Pulmonary artery endothelial cell (primary cell): ENCODE data around the gene GDF11. TPM values are rescaled to one million over a fixed set of nuclear protein-coding genes. Genes with fewer than 3 reads are reported as not detected.

Experiments
- DNase-seq: peaks from one replicate; pipeline ENCODE4 v3.0.0-alpha.2; 2011; ENCODE audit warnings: low read depth, low spot score
- total RNA-seq: library from RNA; depleted of rRNA; stranded (reverse); fragments of >200 nt; gene quantifications from 2 replicates; pipeline ENCODE4 v1.2.3, GENCODE V29; 2014

GDF11 gene
- total RNA-seq, 1 donor from 2014 or later = 3.6 TPM

DNA sequence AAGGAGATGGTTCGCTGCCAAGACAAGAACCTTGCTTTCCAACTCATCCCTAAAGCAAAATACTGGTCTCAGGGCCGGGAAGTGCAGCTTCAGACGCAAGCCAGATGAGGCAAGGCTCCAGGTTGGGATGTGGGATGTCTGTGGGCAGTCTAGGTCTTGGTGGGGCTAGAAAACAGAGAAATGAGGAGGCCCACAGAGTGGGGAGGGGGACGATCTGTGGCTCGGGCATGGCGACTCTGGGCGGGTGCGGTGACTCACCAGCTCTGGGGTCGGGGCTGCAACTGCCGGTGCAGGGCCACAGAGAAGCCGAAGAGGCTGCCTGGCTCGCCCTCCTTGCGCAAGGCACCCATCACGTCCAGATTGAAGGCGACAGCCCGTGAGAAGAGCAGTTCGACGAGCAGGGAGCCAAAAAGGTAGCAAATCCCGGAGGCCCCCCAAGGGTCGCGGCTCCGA lies 35.7 kb upstream of the GDF11 start:
- no peak for DNase-seq

GRCh38 chr12:55707841-55708694 lies 34.9 kb upstream of the GDF11 start, which contains the start of gene ITGA7:
Gene ITGA7, minus strand, starts transcription at chr12:55707904. Its CDS starts 222 bp downstream, at chr12:55707682.
- no peak for DNase-seq

- DNase-seq = no peak
Measured at GRCh38 chr12:55708695-55709233, 34.2 kb upstream of the GDF11 start.

DNA sequence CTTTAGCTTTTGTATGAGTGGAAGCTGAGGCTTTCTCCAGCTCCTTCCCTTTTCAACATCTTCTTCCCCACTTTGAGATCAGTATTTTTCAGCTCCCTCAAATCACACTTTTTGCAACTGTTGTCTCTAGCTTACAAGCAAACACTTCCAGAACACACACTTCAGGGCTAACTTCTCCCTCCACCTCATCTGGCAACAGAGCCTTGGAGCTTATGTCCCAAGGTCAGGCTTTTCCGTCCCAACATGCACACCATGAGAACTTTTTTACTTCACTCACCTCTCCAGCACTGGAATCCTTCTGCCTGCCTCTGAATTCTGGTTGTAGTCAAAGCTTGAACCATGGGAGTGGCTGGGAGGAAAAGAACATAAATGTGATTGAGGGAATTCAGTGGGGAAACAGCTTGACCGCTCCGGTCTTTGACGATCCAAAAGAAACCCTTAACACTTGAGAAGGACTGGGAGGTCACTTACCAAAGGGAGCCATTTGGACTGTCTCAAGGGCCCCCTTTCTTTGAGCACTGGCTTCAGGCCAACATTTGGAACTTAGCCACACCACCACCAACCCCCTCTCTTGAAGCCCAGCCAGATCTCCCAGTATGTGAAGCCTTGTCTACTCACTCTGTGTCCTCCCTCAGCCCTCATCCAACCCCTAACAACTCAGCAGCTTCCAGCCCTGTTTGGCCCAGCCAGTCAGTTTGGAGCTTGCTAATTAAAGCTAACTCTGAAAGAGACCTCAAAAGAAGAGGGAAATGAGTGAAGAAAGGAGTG lies 31.0 kb upstream of the GDF11 start:
- no peak for DNase-seq

- no peak for DNase-seq
Measured at GRCh38 chr12:55712700-55713415, 30.1 kb upstream of the GDF11 start.

GRCh38 chr12:55713721-55714120 lies 29.2 kb upstream of the GDF11 start:
- DNase-seq = no peak

GRCh38 chr12:55715169-55715764 lies 27.7 kb upstream of the GDF11 start:
- DNase-seq = no peak

DNA sequence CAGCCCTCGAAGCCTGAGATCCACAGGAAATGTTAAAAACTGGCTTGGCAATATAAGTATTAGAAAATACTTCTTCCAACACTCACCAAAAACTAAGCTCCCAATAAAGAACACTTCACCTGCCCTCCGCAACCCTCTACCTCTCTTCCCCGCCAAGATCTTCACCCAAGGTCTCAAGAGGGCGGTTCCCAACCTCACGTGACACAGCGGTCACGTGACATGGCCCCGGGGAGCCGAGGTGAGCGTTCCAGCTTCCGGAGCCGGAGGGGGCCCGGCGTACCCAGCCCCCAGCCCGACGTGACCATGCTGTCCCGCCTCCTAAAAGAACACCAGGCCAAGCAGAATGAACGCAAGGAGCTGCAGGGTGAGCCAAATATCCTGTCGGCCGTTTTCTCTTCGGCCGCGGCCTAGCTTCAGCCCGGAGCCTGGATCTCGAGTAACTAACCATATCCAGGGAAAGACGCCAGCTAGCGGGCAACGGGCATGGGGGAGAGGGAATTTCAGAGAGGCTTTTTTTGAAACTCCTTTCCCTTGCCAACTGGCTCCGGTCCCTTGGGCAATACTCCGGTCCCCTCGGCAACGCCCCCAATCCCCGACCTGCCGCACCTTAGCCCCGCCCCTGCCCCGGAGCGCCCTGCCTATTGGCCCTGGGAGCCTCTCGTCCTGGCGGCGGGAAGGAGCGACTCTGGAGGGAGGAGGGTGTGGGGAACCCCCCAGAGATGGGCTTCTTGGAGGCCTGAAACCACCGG lies 26.9 kb upstream of the GDF11 start, which contains the start of gene BLOC1S1:
TSS of gene BLOC1S1 (plus strand) at position 214 of the 749 bp plus-strand sequence. CDS start at position 220, 6 bp downstream.
- peak; percentile 74 for DNase-seq

DNA sequence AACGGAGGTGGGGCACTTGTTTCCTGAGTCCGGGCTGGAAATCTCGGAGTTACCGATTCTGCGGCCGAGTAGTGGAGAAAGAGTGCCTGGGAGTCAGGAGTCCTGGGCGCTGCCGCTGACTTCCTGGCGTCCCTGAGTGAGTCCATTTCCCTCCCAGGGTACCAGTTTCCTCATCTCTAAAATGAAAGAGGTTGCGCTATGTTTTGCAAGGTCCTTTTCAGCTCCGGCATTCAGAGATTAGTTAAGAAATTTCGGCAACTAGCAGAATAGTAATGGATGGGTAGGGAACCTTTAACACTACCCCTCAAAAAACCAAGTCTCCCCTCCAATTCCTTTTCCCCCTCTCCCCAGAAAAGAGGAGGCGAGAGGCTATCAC lies 26.4 kb upstream of the GDF11 start:
- no peak for DNase-seq

GRCh38 chr12:55717011-55718007 lies 25.6 kb upstream of the GDF11 start:
- no peak for DNase-seq

DNA sequence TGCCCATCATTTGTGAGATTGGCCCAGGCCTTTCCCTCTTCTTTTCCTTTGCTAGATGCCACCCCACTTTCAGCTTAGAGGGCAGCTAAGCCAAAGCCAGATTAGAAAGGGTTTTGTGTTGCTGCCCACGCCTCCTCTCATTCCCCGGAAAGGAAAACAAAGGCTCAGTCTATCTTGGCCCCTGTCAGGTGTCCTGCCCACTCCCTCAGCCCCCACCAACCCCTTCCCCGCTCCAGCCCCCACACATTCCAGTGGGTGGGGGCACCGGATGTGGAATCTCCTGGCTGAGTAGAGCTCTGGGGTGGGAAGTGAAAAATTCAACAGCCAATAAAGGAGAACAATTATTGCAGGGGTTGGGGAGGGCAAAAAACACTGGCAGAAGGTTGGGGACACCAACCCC lies 24.9 kb upstream of the GDF11 start:
- DNase-seq = no peak

- DNase-seq = no peak
Measured at GRCh38 chr12:55718624-55719275, 24.2 kb upstream of the GDF11 start.

GRCh38 chr12:55719371-55719770 lies 23.6 kb upstream of the GDF11 start:
- no peak for DNase-seq

DNA sequence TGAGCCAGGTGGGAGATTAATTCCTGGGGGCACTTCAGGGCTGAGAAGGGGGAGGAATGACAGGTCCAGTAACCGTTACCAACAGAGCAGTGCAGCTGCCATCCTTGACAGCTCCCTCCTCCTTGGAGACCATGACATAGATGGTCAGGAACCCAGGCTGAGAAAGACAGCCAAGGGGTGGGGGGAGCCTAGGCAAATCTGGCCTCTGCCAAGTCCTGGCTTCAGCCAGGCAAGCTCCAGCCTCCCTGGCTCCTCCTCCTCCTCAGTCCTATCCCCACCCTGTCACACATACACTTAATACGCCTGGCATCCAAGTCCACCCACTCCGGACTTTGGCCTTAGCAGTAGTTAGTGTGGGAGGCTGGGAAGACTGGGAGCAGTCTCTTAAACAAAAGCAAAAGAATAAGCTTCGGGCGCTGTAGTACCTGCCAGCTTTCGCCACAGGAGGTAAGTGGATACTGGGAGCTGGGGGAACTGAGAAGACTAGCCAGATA lies 22.8 kb upstream of the GDF11 start, which contains the start of gene RDH5:
TSS of gene RDH5 (plus strand) at position 323 of the 494 bp plus-strand sequence. CDS start 792 bp downstream, outside the sequence.
- DNase-seq = no peak

DNA sequence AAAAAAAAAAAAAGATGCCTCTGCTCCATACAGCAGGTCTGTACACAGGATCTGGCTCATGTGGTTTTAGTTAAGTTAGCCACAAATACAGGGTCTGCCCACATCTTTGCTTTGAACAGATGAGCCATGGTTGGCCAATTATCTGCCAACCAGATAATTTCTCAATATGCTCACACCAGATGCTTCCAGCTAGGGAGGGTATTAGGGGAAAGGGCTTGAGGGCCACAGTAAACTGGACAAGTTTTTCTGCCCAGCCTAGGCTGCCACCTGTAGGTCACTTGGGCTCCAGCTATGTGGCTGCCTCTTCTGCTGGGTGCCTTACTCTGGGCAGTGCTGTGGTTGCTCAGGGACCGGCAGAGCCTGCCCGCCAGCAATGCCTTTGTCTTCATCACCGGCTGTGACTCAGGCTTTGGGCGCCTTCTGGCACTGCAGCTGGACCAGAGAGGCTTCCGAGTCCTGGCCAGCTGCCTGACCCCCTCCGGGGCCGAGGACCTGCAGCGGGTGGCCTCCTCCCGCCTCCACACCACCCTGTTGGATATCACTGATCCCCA lies 22.0 kb upstream of the GDF11 start:
- DNase-seq = peak; percentile 79

DNA sequence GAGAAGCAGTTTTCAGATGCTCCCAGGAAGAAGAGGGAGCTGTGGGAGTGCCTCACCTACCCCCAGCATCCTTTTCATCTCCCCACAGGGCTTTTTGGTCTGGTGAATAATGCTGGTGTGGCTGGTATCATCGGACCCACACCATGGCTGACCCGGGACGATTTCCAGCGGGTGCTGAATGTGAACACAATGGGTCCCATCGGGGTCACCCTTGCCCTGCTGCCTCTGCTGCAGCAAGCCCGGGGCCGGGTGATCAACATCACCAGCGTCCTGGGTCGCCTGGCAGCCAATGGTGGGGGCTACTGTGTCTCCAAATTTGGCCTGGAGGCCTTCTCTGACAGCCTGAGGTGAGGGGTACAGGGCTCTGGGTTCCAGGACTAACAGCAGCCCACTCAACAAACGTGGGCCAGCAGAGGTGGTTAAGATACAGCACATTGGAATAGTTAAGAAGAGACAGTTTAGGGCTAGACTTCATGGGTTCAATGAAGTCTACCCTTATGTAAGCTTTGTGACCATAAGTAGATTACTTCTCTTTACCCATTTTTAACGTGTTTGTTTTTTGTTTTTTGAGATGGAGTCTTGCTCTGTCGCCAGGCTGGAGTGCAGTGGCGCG lies 21.2 kb upstream of the GDF11 start:
- no peak for DNase-seq

DNA sequence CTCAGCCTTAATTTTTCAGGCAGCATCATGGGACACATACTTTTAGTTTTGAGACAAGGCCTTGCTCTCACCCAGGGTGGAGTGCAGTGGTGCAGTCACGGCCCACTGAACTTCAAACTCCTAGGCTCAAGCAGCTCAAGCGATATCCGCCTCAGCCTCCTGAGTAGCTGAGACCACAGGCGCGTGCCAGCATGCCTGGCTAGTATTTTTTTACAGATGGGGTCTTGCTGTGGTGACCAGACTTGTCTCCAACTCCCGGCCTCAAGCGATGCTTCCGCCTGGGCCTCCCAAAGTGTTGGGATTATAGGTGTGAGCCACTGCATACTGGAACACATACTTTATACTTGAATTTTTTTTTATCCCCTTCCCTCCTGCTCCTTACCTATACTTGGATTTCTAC lies 20.0 kb upstream of the GDF11 start:
- DNase-seq = no peak
